ENCODE results near the gene POLRMT.
A peak's percentile ranks its signal among the peaks of the same experiment; 100 is the strongest.

Gene POLRMT

DNA sequence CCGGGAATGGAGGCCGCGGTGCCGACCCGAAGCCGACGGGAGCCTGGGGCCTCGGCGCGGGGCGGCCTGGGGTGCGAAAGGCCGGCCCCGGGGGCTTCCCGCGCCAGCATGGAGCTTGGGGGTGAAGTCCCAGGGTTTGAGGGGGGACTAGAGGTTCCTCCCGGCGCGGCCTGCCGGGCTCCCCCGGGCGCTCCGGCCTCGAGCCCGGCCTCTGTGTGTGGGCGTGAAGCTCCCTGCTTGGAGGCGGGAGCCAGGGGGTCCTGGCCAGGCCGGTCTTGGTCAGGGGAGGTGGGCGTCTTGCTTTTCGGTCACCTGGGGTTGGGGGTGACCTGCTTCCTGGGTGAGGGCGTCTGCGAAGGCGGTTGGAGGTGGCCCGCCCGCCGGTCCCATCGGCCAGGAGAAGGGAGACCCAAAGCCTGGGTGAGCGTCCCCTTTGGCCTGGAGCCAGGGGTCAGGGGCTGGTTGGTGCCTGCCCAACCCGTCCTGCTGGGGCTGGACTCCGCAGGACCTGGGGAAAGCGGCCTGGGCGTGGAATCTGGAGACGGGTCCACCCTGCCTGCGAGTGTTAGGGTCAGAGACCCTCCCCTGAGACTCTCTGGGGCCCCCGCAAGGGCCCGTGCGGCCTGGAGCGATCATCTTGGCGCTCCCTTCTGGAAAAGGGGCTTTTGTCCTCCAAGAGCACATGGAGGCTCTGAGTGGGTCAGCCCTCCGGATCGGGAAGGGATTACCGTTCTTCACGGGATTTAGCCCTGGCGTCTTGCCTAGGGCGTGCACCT is 60.4 kb downstream of the POLRMT start:
- peak; percentile 71 for DNase-seq (ENCODE audit: low spot score)
- POLR2A ChIA-PET (ENCODE audit: low non-redundant PET): interaction anchor here (1.0 kb wide), 1 partner anchor 41 kb away, joined by 5 read pairs; no protein-coding TSS in a partner anchor
- CTCF ChIA-PET: interaction anchor here (0.9 to 1.3 kb wide), 2 partner anchors 11 to 63 kb away, joined by 4 to 5 read pairs; no protein-coding TSS in a partner anchor
- TF ChIP-seq, protein P1, sequence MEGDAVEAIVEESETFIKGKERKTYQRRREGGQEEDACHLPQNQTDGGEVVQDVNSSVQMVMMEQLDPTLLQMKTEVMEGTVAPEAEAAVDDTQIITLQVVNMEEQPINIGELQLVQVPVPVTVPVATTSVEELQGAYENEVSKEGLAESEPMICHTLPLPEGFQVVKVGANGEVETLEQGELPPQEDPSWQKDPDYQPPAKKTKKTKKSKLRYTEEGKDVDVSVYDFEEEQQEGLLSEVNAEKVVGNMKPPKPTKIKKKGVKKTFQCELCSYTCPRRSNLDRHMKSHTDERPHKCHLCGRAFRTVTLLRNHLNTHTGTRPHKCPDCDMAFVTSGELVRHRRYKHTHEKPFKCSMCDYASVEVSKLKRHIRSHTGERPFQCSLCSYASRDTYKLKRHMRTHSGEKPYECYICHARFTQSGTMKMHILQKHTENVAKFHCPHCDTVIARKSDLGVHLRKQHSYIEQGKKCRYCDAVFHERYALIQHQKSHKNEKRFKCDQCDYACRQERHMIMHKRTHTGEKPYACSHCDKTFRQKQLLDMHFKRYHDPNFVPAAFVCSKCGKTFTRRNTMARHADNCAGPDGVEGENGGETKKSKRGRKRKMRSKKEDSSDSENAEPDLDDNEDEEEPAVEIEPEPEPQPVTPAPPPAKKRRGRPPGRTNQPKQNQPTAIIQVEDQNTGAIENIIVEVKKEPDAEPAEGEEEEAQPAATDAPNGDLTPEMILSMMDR (conservative IDR thresholded peaks at IDR 0.05; ENCODE audit: low read depth): no peak
- H3K27ac ChIP-seq: peak overlapping the region; percentile 99

DNA sequence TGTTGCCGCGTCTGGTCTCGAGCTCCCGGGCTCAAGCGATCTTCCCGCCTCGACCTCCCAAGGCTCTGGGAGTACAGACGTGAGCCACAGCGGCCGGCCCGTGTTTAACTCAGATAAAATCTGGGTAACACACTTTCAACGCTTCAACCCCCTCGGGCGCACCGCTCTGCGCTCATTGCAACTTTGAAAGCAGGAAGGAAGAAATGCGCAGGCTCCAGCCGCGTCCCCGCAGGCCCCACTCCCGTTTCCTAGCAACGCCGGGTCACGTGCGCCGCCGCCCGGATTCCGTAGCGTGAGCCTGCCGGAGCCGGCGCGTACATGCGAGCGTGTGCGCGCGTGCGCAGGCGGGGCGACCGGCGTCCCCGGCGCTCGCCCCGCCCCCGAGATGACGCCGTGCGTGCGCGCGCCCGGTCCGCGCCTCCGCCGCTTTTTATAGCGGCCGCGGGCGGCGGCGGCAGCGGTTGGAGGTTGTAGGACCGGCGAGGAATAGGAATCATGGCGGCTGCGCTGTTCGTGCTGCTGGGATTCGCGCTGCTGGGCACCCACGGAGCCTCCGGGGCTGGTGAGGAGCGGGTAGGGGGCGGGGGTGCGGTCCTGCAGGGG is 61.1 kb downstream of the POLRMT start, which contains the start of gene BSG:
Gene BSG, plus strand, starts transcription at position 457 of the 603 bp plus-strand sequence. Its CDS starts 39 bp downstream, at position 496.
- ChIA-PET POLR2A (ENCODE audit: low non-redundant PET) (interaction anchor here (0.5 to 1.0 kb wide), 2 partner anchors 14 to 40 kb away, joined by 4 to 5 read pairs; no protein-coding TSS in a partner anchor), CTCF (interaction anchor here (0.7 to 1.3 kb wide), 3 partner anchors 12 to 108 kb away, joined by 3 to 5 read pairs (median 4); no protein-coding TSS in a partner anchor)
- TF ChIP-seq, protein P1 (conservative IDR thresholded peaks at IDR 0.05; ENCODE audit: low read depth): no peak
- DNase-seq (ENCODE audit: low spot score): peak; percentile 98
- H3K27ac ChIP-seq: peak within 1 kb of the TSS; percentile 99

DNA sequence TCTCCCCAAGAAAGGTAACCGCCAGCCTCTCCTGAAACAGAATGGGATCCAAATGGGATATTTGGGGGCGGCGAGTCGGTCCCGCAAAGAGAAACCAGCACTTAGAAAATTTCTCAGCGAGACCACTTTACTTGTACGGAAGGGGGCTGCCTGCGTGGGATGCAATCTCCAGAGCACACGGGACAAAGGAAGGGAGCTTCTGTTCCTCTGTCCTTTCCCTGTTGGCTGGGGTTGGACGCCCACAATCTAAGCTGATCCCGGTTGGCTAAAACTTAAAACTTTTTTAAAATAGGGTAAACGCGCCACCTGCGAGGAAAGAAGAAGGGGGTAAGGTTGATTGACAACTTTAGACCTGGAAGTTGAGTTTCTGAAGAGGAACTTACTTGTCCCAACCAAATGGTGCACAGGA is 61.8 kb downstream of the POLRMT start:
- no peak for DNase-seq (ENCODE audit: low spot score)
- CTCF ChIA-PET: interaction anchor here (0.7 to 1.3 kb wide), 2 partner anchors 12 to 109 kb away, joined by 3 to 4 read pairs; no protein-coding TSS in a partner anchor
- TF ChIP-seq, protein P1 (conservative IDR thresholded peaks at IDR 0.05; ENCODE audit: low read depth): no peak
- POLR2A ChIA-PET (ENCODE audit: low non-redundant PET): interaction anchor here (0.5 kb wide), 1 partner anchor 14 kb away, joined by 4 read pairs; no protein-coding TSS in a partner anchor
- H3K27ac ChIP-seq: peak overlapping the region; percentile 99

DNA sequence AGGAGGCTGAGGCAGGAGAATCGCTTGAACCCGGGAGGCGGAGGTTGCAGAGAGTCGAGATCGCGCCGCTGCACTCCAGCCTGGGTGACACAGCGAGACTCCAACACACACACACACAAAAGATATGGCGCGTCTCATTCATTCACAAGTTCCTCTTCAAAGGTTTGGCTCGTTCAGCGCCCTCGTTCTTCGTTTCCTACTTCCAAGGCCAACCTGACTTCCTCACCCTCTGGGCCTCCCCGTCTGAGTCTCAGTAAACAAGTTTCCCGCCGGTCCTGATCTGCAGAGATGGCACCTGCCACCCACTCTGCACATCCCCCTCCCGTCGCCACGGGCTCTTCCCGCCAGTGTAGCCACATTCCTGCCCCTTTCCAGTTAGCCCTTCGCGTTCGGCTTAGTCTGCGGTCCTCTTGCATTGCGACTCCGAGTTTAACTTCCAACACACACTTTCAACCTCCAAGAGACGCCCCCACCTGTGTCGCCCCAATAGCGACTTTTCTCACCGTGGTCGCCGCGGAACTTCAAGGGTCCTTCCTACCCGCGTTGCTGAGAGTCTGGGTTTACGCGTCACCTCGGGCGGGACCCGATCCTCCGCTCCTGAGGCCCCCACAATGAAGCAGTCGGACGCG is 62.3 kb downstream of the POLRMT start:
- CTCF ChIA-PET: no interaction called here
- TF ChIP-seq, protein P1 (conservative IDR thresholded peaks at IDR 0.05; ENCODE audit: low read depth): no peak
- POLR2A ChIA-PET (ENCODE audit: low non-redundant PET): no interaction called here
- H3K27ac ChIP-seq: peak overlapping the region; percentile 99
- DNase-seq (ENCODE audit: low spot score): no peak

DNA sequence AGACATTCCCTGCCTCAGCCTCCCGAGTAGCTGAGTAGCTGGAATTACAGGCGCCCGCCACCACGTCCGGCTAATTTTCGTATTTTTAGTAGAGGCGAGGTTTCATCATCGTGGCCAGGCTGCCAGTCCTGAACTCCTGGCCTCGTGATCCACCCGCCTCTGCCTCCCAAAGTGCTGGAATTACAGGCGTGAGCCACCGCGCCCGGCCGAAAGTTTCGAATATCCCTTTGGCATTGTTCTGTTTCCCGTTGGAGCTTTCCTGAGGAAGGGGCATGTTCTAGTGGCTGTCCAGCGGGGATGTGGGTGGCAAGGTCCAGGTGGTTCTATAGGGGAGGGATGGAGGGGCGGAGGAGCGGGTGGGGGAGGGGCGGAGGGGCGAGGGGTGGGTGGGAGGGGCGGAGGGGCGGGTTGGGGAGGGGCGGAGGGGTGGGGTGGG is 63.1 kb downstream of the POLRMT start:
- DNase-seq (ENCODE audit: low spot score): no peak
- ChIA-PET CTCF (interaction anchor here (0.5 kb wide), 1 partner anchor 16 kb away, joined by 5 read pairs; no protein-coding TSS in a partner anchor), POLR2A (ENCODE audit: low non-redundant PET) (no interaction called here)
- TF ChIP-seq, protein P1 (conservative IDR thresholded peaks at IDR 0.05; ENCODE audit: low read depth): no peak
- peak overlapping the region; percentile 40 for H3K27ac ChIP-seq
